ENCODE data around the gene CBX1.

The CBX1 gene

DNA sequence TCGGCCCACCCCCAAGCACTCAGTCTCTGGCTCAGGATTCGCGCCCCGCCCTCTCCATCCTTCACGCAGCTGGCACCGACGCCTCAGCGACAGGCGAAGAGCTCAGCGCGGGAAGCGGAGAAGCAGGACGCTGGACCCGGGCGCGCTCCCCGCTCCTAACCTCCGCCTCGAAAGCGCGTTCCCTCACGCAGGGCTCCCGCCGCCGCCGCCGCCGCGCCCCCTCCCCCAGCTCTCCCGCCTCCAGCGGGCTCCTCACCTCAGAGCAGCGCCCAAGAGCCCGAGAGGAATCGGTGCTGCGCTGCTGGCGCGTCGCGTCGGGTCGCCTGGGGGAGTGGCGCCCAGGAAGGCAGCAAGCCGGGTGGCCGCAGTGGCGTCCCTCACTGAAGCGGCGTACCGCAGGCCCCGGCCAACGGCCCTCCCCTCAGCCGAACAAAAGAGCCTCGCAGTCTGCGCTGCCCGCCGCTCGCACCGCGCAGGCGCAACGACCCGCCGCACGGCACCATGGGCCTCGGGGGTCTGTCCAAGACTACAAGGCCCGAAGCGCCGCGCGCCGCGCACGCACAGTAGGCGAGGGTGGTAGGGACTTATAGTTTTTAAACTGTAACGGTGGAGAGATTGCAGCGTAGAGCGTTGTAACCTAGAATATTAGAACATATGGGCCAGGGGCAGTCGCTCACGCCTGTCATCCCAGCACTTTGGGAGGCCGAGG, at the start of gene CBX1:
Gene CBX1 (minus strand): TSS at position 467 of the 709 bp plus-strand sequence. CDS start 24,474 bp downstream, outside the sequence.
- DNase-seq (ENCODE audit: low read depth): peak; percentile 90

DNA sequence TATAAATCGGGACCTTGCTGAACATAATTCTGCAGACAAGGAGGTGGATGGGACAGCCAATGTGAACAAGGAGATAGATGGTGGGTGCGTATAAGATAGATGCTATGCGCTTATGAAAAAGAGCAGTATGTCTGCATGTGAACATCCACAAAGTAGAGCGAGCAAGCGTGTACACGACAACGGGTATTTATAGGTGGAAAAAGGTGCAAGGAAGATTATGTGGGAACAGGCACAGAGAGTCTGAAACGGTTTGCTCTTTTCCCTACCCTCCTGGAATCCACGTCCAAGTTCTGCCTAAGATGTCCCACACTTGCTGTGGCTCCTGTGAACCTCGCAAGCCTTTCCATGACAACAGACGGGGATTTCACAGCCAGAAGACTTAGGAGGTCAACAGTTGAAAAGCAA, 49.3 kb upstream of the CBX1 start:
- no peak for DNase-seq (ENCODE audit: low read depth)

DNA sequence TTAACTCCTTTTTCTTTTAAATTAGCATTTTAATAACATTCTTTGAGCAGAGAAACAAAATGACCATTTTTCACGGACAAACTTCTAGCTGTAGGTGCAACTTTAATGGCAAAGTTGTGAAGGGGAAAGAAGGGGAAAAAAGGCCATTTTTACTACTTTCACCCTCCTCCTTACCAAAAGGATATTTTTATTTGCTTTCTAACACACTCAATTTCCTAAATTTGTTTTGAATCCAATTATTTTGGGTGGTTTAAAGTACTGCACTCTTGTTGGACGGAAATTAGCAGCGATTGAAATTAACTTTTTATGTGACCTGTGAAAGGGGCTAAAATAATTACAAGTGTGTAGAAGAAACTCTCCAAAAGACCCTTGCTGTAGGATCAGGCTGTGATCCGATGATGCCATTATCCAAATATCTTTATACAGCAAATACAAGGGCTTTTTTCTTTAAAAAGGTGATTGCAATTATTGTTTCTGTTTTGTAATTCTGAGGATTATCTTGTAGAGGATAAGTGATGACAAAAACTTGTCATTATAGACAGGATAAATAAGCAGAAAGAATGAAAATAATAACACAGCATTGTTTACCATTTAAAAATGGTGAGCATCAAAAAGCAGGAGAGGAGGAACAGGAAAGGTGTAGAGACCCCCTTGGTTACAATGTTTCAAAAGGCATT, 48.6 kb upstream of the CBX1 start:
- DNase-seq (ENCODE audit: low read depth): no peak

DNA sequence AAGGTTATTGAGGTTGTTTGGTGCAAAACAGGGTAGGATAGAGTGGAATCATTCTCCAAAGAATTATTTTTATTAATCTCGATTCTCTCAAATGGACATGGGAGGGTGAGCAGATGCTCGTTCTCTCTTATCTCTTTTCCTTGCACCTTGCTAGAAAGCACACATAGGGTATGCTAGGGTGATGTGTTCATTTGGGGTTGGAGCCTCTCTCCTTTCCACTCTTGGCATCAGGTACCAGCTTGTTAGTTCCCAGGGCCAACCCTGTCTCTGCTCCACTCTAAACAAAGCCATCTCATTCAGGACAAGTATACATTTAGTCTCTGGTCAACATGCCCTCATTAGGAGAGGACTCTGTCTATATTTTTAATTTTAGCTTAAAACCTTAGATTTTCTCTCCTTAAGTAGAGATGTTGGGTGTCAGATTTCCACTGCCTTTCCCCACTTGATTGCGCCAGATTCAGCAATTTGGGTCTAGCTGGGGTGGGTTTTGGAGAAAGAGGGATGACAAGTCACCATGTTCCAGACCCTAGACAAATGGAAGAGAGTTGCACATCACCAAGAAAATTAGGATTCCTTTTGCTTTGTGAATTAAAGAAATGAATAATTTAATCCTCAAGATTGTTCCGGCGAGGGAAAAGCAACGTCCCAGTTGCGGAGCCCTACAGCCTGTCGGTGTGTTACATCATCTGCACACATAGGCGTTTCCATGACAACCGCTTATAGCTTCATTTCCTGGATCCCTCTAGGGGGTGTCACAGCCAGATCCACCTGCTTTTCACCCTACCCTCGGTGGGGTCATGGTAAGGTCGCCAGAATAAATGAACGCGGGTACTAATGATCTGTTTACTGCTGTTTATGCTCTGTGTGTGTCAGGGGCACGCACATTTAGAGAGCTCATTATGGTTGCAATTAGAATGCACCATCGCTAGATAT, 47.8 kb upstream of the CBX1 start:
- DNase-seq (ENCODE audit: low read depth): no peak

DNA sequence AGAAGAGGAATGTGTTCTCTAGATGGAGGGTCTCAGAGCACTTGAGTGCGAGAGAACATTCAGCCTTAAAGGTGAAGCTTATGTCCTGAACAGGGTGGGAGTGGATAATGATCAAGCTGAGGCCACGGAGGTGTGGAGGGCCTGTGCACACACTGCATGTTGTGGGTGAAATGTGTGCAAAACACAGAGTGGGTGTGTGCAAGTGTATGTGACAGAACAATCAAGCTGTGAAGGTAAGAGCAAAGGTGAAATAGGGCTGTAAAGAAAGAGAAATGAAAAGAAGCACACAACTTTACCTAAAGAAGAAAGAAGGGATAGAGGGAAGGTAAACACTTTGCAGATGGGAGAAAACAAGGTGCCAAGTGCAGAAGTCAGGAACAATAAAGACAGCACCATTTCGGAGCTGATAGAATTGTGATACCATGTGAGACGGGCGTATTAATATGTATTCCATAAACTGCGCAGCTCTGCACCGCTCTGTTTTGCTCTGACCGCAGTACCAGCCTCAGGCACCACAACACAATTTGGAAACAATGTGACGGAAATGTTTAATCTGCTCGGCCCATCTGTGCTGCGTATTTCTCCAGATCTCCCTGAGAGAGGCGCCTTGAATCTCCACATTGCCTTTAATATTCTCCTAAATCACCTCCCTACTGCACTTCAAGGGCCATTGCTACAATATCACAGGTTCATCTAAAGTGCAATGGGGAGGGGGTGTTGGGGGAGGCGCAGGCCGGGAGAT, 46.9 kb upstream of the CBX1 start:
- no peak for DNase-seq (ENCODE audit: low read depth)

DNA sequence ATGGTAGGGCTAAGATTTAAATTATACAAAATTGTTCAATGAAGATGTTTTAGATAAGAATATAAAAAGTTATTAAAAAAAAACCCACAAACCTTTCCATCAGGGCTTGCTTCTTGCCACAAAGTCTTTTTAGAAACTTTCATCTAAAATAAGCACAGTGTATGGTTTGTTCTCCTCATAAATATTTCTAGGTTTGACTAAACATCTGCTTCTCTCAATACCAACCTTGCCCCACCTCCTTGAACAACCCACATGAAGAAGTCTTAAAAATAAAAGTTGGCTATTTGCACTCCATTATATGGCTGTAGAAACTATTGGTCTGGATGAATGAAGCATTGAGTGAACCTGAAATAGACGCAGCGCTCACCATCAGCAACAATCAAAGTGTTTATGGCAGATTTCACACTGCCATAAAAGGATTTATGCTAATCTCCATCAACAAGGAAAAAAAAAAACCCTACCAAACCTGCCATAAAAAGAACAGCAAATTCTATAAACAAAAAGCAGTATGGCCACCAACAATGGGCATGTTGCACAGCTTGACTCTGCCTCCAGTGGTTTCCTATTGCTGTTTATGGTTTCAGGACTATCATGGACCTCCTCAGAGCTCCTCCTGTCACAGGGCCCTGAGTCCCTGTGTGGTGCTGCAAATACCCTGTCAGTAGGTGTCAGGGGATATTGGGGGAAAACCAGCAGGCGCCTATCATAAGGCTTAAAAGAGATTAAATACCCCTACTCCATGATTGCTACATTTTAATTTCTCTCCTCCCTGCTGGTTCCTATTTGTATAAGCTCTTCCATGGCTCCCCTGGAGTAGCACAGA, 43.9 kb upstream of the CBX1 start:
- no peak for DNase-seq (ENCODE audit: low read depth)

DNA sequence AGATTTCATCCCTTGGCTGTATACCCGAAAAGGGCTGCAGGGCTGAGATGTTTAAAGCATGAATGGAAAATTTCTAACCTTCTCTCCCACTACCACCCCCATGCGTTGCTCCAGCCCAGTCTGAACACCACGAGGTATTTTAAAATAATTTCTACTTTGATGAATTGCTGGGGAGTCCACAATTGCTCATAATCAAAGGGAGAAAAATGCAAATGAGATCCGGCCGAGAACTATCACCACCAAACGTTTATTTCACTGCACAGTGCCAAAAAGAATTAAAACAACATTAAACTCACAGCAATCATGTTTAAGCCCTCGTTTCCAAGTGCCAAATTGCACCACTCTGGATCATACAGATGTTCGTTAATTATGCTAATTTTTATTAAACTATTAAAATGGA, 43.0 kb upstream of the CBX1 start:
- no peak for DNase-seq (ENCODE audit: low read depth)

DNA sequence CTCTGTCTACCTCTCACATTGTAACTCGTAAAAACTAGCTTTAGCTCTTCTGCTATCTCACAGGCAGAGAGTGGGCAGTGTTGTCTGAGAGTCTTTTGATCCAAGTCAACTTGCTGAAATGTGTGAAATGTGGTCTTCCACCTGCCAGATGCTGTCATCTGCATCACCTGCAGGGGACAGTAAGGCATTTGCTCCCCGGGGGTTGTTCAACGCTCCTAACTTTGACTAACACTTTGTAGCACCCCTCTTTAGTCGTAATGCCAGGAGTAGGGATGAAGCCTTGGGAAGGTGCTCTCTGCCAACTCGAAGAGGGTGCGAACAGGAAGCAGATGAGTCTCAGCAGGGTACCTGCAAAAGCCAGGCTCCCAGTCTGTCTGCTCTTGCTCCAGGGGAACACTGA, 42.4 kb upstream of the CBX1 start:
- no peak for DNase-seq (ENCODE audit: low read depth)

DNA sequence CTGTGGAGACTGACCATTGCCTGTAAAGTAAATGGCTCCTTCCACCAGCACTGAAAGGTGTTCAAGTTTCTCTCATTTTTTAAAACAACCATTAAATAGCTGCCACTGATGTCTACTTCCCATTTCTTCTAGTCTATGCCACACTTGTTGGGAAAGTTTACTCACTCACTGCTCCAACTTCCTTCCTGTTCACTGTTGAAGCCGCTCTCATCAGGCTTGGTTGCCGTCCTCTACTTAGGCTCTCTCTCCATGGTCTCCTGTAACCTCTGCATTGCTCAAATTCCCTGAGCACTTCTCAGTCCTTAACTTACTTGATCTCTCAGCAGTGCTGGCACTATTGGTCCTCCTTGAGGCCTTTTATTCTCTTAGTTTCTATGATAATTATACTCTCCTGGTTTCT, 38.7 kb upstream of the CBX1 start:
- DNase-seq (ENCODE audit: low read depth): no peak

DNA sequence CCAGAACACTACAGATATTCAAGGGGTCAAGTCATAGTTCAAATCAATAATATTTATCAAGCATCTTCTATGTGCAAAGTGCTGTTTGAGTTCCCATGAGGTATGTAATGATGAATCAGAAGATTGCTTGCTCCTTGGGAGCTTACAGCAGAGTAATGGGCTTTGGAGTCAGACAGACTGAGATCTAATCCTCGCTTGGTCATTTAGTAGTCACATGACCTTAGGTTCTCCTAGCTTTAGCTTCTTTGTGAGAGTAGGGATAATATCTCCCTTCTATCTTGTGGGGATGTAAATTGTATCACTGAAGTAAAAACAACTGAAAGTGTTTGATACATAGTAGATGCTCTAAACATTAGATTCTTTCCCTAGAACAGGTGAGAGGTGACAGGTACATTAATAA, 36.4 kb upstream of the CBX1 start:
- no peak for DNase-seq (ENCODE audit: low read depth)

DNA sequence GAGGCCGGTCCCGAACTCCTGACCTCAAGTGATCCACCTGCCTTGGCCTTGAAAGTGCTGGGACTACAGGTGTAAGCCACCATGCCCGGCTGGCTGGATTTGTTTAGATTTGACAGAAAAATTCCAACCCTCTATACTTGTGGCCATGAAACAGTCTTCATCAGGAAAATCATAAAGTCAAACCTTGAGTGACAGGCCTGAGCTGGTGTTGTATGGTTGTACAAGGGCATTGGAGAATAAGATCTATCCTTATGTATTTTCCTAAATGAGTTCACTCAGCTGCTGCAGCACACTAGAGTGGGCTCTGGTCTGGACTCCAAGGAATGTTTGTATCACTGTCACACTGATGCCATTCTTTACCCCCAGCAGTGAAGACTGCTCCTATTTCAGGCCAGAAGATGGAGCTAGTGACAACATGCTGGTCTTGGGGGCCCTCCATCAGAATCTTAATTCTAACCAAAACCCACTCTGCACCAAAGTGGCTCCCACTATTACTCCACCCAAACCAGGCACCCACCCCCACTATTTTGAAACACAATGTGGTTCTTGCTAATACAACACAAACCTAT, 33.7 kb upstream of the CBX1 start:
- DNase-seq (ENCODE audit: low read depth): no peak

DNA sequence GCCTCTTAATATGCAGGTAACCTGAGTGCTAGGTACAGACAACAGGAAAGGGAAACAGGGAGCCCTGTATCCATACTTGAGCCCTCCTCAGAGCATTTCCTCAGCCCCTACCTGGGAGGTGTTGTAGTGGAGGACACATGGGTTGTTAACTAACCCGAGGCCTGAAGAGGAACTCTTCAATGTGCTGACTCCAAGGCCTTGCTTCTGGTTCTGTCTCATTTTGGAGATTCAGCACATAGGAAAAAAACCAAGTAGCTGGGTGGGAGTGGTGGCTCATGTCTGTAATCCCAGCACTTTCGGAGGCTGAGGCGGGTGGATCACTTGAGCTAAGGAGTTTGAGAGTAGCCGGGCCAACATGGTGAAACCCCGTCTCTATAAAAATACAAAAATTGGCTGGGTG, 31.1 kb upstream of the CBX1 start:
- no peak for DNase-seq (ENCODE audit: low read depth)

DNA sequence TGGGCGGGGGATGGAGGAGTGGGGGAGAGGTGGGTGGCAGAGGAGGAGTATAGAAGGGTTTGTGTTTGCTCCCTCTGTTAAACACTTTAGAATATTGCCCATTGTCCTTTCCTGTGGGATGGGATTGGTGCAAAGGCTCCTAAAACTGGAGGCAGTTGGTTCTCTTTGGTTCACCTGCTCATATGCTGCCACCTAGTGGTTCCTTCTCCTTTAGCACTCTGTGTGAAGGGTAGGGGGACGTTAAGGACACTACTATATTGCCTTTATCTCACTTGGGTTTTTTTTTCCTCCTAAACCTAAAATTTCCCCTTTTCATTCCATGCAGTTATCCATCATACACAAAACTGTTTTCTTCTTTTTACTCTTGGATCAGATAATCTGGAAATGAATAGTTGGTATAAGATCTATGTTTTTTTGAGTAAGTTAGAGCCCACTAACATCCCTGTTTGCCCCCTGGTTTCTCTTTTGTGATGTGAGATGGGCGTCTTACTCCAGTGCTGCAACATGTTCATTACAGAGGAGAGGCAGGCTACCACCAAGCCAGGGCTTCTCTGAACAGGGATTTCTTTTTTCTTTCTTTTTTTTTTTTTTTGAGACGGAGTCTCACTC, 30.0 kb upstream of the CBX1 start:
- peak; percentile 20 for DNase-seq (ENCODE audit: low read depth)

DNA sequence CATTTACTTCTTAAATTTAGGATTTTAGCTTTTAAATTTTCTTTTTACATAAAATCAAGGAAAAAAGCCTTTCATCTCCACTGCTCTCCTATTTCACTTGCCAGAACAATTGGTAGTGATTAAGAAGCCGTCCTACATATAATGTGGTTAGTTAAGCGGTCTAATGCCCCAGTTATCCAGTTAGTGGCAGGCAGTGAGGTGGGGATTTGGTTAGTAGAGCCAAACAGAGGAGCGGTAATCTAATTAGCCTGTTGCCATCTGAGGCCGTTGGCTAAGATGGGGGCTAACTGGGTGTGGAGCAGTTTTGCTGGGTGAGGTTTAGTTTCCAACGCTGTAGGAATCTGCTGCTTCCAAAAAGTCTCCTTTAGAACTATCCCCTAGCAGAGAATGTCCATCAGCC, 28.7 kb upstream of the CBX1 start:
- DNase-seq (ENCODE audit: low read depth): no peak

DNA sequence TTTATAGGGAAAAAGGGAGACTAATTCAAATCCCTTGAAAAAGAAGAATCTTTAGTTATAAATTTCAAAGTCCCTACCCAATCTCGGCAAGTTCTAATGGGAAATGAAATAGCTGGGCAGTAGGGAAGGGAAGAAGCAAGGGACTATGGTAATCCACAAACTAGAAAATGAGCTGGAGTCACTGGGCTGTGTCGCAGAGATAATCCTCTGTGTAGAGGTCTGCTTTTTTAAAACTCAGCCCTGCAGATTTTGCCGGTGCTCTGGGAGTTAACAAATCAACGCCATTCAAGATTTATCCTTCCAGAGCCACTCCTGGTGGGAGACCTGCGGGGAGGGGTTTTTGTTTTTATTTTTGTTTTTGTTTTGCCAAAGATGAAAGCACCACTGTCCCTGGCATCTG, 27.1 kb upstream of the CBX1 start:
- no peak for DNase-seq (ENCODE audit: low read depth)

DNA sequence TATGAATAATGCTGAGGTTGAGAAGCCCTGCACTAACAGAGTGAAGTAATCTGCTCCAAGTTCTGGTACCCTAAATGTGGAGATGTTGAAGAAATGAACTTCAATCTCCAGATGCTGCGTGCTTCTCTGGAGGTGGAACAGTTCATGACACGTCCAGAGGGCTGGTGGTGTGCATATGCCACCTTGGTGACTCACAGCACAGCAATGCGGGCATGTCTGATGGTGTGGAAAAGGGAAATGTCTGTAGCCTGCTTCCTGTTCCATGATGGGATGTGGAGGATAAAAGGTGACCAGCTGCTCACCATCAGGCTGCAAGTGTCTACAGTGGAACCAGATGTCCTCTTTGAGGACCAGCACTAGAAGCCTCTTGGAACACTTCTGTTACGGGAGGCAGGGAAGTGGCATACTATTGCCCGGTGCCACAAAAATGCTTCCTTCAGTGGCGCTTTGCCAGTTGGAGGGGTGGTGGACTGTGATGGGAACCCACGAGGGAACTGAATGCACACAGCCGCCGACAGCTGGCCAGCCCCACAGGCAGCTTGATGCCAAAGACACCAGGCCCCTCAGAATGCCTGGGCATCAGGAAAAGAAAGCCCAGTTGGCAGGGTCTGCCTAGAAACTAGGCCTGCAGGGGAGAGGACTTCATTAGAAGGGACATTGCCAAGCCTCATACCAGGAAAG, 26.2 kb upstream of the CBX1 start:
- no peak for DNase-seq (ENCODE audit: low read depth)

DNA sequence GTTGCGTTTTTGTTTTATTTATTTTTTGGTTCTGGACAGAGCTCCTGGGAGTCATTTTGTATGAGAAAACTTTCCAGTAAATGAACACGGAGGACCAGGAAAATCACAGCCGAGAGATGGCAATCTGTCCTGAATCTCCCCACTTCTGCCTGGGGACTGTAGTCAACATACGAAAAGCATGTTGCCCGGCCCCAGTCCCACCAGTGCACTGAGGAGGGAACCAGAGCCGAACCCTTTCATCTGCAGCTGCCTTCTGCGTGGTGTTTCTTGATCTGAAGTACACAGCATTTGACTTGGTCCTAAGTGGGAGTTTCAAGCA, 25.2 kb upstream of the CBX1 start:
- DNase-seq (ENCODE audit: low read depth): no peak

DNA sequence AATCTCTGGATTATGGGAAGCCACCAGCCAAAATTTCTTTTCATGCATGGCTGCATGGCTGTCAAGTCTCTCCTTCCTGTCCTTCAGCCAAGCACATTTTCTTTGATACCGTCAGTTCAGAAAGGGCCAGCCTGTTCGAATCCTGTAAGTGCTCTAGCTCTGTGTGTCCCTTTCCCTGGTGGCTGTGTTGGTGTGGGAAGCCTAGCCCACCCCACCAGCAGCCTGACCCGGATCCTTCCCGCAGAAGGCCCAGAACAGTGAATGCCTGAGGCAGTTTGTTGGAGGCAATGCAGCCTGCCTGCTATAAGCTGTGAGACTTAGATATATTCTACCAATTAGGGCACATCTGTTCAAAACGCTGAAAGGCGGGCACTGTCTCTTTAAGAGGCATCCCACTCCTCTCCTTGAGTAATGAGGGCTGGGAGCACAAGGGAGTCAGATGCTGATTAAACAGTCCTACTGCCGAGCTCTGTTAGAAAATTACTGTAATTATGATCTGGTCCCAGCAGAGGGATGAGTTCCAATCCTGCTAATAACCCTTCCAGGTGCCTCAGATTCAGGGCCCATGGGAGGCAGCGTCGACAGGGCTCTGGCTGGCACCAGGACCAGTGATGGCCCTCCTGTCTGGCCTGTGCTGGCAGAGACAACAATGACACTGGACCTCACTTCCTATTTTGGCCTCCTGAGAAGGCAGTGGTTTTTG, 24.7 kb upstream of the CBX1 start:
- DNase-seq (ENCODE audit: low read depth): no peak

DNA sequence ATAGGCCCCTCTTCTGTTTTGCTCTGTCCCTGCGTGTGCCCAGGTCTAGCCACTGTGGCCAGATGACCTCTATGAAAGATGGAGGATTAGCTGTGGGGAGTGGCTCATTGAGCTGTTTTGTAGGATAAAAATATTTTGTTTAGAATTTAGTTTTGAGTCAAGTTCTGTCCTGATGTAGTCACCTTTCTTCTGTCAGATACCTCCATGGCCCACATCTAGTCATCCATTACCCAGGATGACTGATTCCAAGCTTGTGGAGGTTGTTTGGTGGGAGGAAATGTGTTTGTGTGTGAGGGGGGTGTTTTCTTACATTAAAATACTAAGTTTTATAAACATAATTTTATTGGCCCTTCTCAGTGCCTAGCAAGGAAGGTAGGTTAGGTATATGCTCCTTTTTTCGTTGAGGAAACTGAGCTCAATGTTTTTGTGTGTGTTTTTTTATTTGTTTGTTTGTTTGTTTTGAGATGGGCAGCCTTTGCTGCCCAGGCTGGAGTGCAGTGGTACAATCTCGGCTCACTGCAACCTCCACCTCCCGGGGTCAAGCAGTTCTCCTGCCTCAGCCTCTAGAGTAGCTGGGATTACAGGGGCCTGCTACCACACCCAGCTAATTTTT, 22.6 kb upstream of the CBX1 start:
- DNase-seq (ENCODE audit: low read depth): no peak

Data from activated T-cell treated with anti-CD3 and anti-CD28 coated beads for 1 hour (primary cell).